HL-60 (cell line): ENCODE measurements around the gene SNX18.

Experiments
- DNase-seq, 2 experiments: peaks; one replicate each; pipeline ENCODE4 v3.0.0-alpha.2; 2010 to 2020; ENCODE audit warnings: low read depth in 1 of 2, low spot score in 1 of 2
- H3K27ac ChIP-seq: fragments of 250-450 bp; sonication (Bioruptor Pico); replicated peaks from 2 replicates; pipeline ENCODE4 v1.5.1; 2020; ENCODE audit warnings: mild to moderate bottlenecking, moderate library complexity
- H3K27me3 ChIP-seq: fragments of 250-450 bp; sonication (Bioruptor Pico); 2 replicates; pipeline ENCODE4 v1.5.1; 2021; ENCODE audit warnings: mild to moderate bottlenecking, moderate library complexity; ENCODE audit not compliant: insufficient read depth, poor library complexity, severe bottlenecking
- H3K4me3 ChIP-seq: replicated peaks from 2 replicates; pipeline ENCODE4 v1.5.1; 2011; ENCODE audit warnings: mild to moderate bottlenecking, control low read depth, low read length; ENCODE audit not compliant: insufficient read depth
- CTCF ChIP-seq: IDR thresholded peaks from one replicate; pipeline ENCODE4 v1.5.1; 2011; ENCODE audit warnings: low read length, control low read depth, inconsistent platforms; ENCODE audit not compliant: insufficient read depth
- GABPA ChIP-seq: IDR thresholded peaks from 2 replicates; pipeline ENCODE4 v1.6.1; 2012; ENCODE audit warnings: low read depth
- POLR2AphosphoS5 ChIP-seq: IDR thresholded peaks from 2 replicates; pipeline ENCODE4 v1.6.1; 2012; ENCODE audit warnings: low read depth
- REST ChIP-seq: IDR thresholded peaks from 2 replicates; pipeline ENCODE4 v1.6.1; 2012; ENCODE audit warnings: low read depth; ENCODE audit not compliant: insufficient replicate concordance
- SPI1 ChIP-seq: IDR thresholded peaks from 2 replicates; pipeline ENCODE4 v1.6.1; 2012; ENCODE audit warnings: low read depth, mild to moderate bottlenecking, borderline replicate concordance

SNX18 gene

GRCh38 chr5:54491326-54491725 is 26.2 kb upstream of the SNX18 start:
- H3K4me3 ChIP-seq, result no peak overlapping the region
- DNase-seq, result no peak
- TF ChIP-seq GABPA (no peak), CTCF (no peak), SPI1 (no peak), POLR2AphosphoS5 (no peak), REST (no peak)
- H3K27ac ChIP-seq, result no peak overlapping the region
- H3K27me3 ChIP-seq, result no peaks in the 10 kb centered on the region

- TF ChIP-seq SPI1 (no peak), GABPA (no peak), POLR2AphosphoS5 (no peak), REST (no peak)
- no peak overlapping the region for H3K27ac ChIP-seq
- DNase-seq, result no peak
- H3K27me3 ChIP-seq, result no peaks in the 10 kb centered on the region
- no peak overlapping the region for H3K4me3 ChIP-seq
Measured at GRCh38 chr5:54492178-54492577, 25.4 kb upstream of the SNX18 start.

GRCh38 chr5:54495027-54495426 is 22.5 kb upstream of the SNX18 start:
- TF ChIP-seq GABPA, result no peak
- TF ChIP-seq CTCF, result no peak
- TF ChIP-seq REST, result no peak
- no peak for TF ChIP-seq SPI1
- TF ChIP-seq POLR2AphosphoS5, result no peak
- H3K27me3 ChIP-seq, result no peaks in the 10 kb centered on the region
- no peak for DNase-seq
- no peak overlapping the region for H3K27ac ChIP-seq
- H3K4me3 ChIP-seq, result no peak overlapping the region

GRCh38 chr5:54514291-54514690 is 3.3 kb upstream of the SNX18 start:
- Histone ChIP-seq H3K4me3 (no peak overlapping the region), H3K27me3 (no peaks in the 10 kb centered on the region), H3K27ac (no peak overlapping the region)
- peak in 1 of 2 experiments; percentile 10 for DNase-seq
- no peak for TF ChIP-seq POLR2AphosphoS5
- no peak for TF ChIP-seq CTCF
- no peak for TF ChIP-seq GABPA
- no peak for TF ChIP-seq SPI1
- TF ChIP-seq REST, result no peak
